ENCODE measurements around the gene PIAS1.

DNA sequence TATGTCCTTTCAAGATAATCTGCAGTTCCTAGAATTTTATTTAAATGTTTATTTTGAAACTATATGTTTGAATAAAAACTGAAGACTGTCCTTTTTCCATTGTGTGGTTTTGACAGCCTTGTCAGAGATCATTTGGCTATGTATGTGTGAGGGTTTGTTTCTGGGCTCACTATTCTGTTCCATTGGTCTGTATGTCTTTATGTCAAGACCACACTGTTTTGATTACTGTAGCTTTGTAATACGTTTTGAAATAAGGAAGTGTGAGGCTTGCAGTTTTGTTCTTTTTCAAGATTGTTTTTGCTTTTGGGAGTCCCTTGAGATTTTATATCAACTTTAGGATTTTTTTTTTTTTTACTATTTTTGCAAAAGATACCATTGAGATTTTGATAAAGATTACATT lies 42.0 kb downstream of the PIAS1 start:
- TF ChIP-seq POLR2A (IDR thresholded peaks at IDR 0.05), result no peak
- TF ChIP-seq, protein P1, sequence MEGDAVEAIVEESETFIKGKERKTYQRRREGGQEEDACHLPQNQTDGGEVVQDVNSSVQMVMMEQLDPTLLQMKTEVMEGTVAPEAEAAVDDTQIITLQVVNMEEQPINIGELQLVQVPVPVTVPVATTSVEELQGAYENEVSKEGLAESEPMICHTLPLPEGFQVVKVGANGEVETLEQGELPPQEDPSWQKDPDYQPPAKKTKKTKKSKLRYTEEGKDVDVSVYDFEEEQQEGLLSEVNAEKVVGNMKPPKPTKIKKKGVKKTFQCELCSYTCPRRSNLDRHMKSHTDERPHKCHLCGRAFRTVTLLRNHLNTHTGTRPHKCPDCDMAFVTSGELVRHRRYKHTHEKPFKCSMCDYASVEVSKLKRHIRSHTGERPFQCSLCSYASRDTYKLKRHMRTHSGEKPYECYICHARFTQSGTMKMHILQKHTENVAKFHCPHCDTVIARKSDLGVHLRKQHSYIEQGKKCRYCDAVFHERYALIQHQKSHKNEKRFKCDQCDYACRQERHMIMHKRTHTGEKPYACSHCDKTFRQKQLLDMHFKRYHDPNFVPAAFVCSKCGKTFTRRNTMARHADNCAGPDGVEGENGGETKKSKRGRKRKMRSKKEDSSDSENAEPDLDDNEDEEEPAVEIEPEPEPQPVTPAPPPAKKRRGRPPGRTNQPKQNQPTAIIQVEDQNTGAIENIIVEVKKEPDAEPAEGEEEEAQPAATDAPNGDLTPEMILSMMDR (IDR thresholded peaks at IDR 0.05), result no peak

Measured in body of pancreas (tissue), 4 donors.